IMR-90 (cell line): ENCODE measurements around the gene MTURN. TPM values are rescaled to one million over a fixed set of nuclear protein-coding genes. Genes with fewer than 3 reads are reported as not detected.

ENCODE experiments used
- ATAC-seq: fragments of 200-7000 bp; cut with Tn5 transposase; 2 replicates; pipeline ENCODE4 v1.9.1; 2020; ENCODE audit warnings: low read depth, mild to moderate bottlenecking, moderate library complexity
- BruUV-seq: library from RNA; stranded (reverse); fragments of 400-500 nt; replicated peaks from 2 replicates; lab custom pipeline; 2021; lab: Mats Ljungman, UMichigan
- CTCF ChIA-PET: fragments of 300-600 bp; formaldehyde crosslinking; extraction: SDS; loops from one replicate; lab custom pipeline; 2021; ENCODE audit warnings: antibody characterized with exemption; lab: Yijun Ruan, JAX
- POLR2A ChIA-PET: fragments of 300-600 bp; sonication (Branson Sonifier 250); formaldehyde crosslinking; loops from one replicate; lab custom pipeline; 2022; ENCODE audit warnings: antibody characterized with exemption; ENCODE audit not compliant: unreplicated experiment; lab: Charles Lee
- DNase-seq: peaks from one replicate; pipeline ENCODE4 v3.0.0; 2013
- H2AFZ ChIP-seq: replicated peaks from 2 replicates; pipeline ENCODE3; 2013; ENCODE audit warnings: low read length, mild to moderate bottlenecking; ENCODE audit not compliant: poor library complexity
- H2AK5ac ChIP-seq: 2 replicates; pipeline ENCODE4 v1.6.1; 2013; ENCODE audit warnings: low read depth, low read length, inconsistent platforms
- H2AK9ac ChIP-seq: replicated peaks from 2 replicates; pipeline ENCODE3; 2013; ENCODE audit warnings: mild to moderate bottlenecking, low read depth, low read length, moderate library complexity; ENCODE audit not compliant: poor library complexity
- H2BK120ac ChIP-seq: 2 replicates; pipeline ENCODE4 v1.6.1; 2013; ENCODE audit warnings: low read depth, low read length, inconsistent platforms
- H2BK15ac ChIP-seq: 3 replicates; pipeline ENCODE4 v1.6.1; 2013; ENCODE audit warnings: low read depth, low read length, inconsistent platforms
- H2BK20ac ChIP-seq: 2 replicates; pipeline ENCODE4 v1.6.1; 2013; ENCODE audit warnings: low read depth, mild to moderate bottlenecking, inconsistent platforms, low read length, moderate library complexity
- H2BK5ac ChIP-seq: 2 replicates; pipeline ENCODE4 v1.6.1; 2013; ENCODE audit warnings: mild to moderate bottlenecking, low read depth, low read length, inconsistent platforms; ENCODE audit not compliant: poor library complexity, severe bottlenecking
- H3K14ac ChIP-seq: replicated peaks from 2 replicates; pipeline ENCODE4 v1.6.1; 2013; ENCODE audit warnings: low read depth, low read length, inconsistent platforms
- H3K18ac ChIP-seq: 2 replicates; pipeline ENCODE4 v1.6.1; 2013; ENCODE audit warnings: low read depth, low read length, control low read depth
- H3K23ac ChIP-seq: 2 replicates; pipeline ENCODE4 v1.6.1; 2013; ENCODE audit warnings: low read depth, low read length, inconsistent platforms
- H3K27ac ChIP-seq: 2 replicates; pipeline ENCODE4 v1.5.1; 2013; ENCODE audit warnings: mild to moderate bottlenecking, control low read depth, low read length; ENCODE audit not compliant: insufficient read depth
- H3K27me3 ChIP-seq: 2 replicates; pipeline ENCODE4 v1.6.1; 2013; ENCODE audit warnings: low read length; ENCODE audit not compliant: control insufficient read depth, insufficient read depth
- H3K36me3 ChIP-seq: 2 replicates; pipeline ENCODE4 v1.6.1; 2013; ENCODE audit warnings: low read length, mixed read lengths; ENCODE audit not compliant: control insufficient read depth, insufficient read depth
- H3K4ac ChIP-seq: 2 replicates; pipeline ENCODE4 v1.6.1; 2013; ENCODE audit warnings: low read depth, low read length, inconsistent platforms
- H3K4me1 ChIP-seq: 2 replicates; pipeline ENCODE4 v1.6.1; 2013; ENCODE audit warnings: low read length, mixed read lengths; ENCODE audit not compliant: control insufficient read depth, insufficient read depth
- H3K4me2 ChIP-seq: 2 replicates; pipeline ENCODE4 v1.6.1; 2013; ENCODE audit warnings: low read depth, mild to moderate bottlenecking, control low read depth, low read length, moderate library complexity
- H3K4me3 ChIP-seq: 2 replicates; pipeline ENCODE4 v1.5.1; 2013; ENCODE audit warnings: low read depth, mild to moderate bottlenecking, control low read depth, low read length, moderate library complexity; ENCODE audit not compliant: insufficient read depth
- H3K56ac ChIP-seq: 2 replicates; pipeline ENCODE4 v1.6.1; 2013; ENCODE audit warnings: low read length, inconsistent platforms; ENCODE audit not compliant: insufficient read depth; ENCODE audit errors: extremely low read depth
- H3K79me1 ChIP-seq, 2 experiments: 2 replicates each; pipeline ENCODE4 v1.6.1; 2013; ENCODE audit warnings: low read length in 2 of 2, inconsistent platforms in 1 of 2, low read depth in 1 of 2
- H3K9ac ChIP-seq: 2 replicates; pipeline ENCODE4 v1.6.1; 2013; ENCODE audit warnings: low read depth, low read length, control low read depth
- H3K9me1 ChIP-seq: 2 replicates; pipeline ENCODE4 v1.6.1; 2013; ENCODE audit warnings: low read length, inconsistent platforms; ENCODE audit not compliant: insufficient read depth
- H3K9me3 ChIP-seq: 2 replicates; pipeline ENCODE4 v1.6.1; 2013; ENCODE audit warnings: low read length; ENCODE audit not compliant: control insufficient read depth, insufficient read depth
- H4K20me1 ChIP-seq: 2 replicates; pipeline ENCODE4 v1.6.1; 2013; ENCODE audit warnings: low read length, inconsistent platforms; ENCODE audit not compliant: insufficient read depth
- H4K5ac ChIP-seq: 2 replicates; pipeline ENCODE4 v1.6.1; 2013; ENCODE audit warnings: mild to moderate bottlenecking, low read depth, low read length, control low read depth
- H4K8ac ChIP-seq, 2 experiments: 2 replicates each; pipeline ENCODE4 v1.6.1; 2013; ENCODE audit warnings: low read depth in 2 of 2, low read length in 2 of 2, control low read depth in 1 of 2, inconsistent platforms in 1 of 2
- H4K91ac ChIP-seq: 2 replicates; pipeline ENCODE4 v1.6.1; 2013; ENCODE audit warnings: low read depth, low read length, inconsistent platforms; ENCODE audit not compliant: insufficient read depth
- BHLHE40 ChIP-seq: fragments of 150-350 bp; IDR thresholded peaks from 2 replicates; pipeline ENCODE4 v1.6.1; 2016; ENCODE audit warnings: mild to moderate bottlenecking, low read depth, low read length
- CEBPB ChIP-seq: IDR thresholded peaks from 2 replicates; pipeline ENCODE4 v1.6.1; 2012; ENCODE audit warnings: low read depth, low read length, improper control_type of control experiment
- CHD1 ChIP-seq: IDR thresholded peaks from 2 replicates; pipeline ENCODE4 v1.6.1; 2012; ENCODE audit warnings: low read depth, low read length, improper control_type of control experiment
- FOS ChIP-seq: fragments of 150-350 bp; IDR thresholded peaks from 2 replicates; pipeline ENCODE4 v1.6.1; 2016; ENCODE audit warnings: low read depth, low read length
- MAFK ChIP-seq: IDR thresholded peaks from 2 replicates; pipeline ENCODE4 v1.6.1; 2012; ENCODE audit warnings: low read depth, low read length, improper control_type of control experiment
- MAZ ChIP-seq: IDR thresholded peaks from 2 replicates; pipeline ENCODE4 v1.6.1; 2012; ENCODE audit warnings: low read depth, mild to moderate bottlenecking, low read length, improper control_type of control experiment, moderate library complexity, borderline replicate concordance
- MXI1 ChIP-seq: IDR thresholded peaks from 2 replicates; pipeline ENCODE4 v1.6.1; 2012; ENCODE audit warnings: low read depth, mild to moderate bottlenecking, low read length, moderate library complexity, borderline replicate concordance
- NFE2L2 ChIP-seq: fragments of 150-350 bp; IDR thresholded peaks from 2 replicates; pipeline ENCODE4 v1.6.1; 2016; ENCODE audit warnings: low read depth, mild to moderate bottlenecking, low read length
- RAD21 ChIP-seq: IDR thresholded peaks from 2 replicates; pipeline ENCODE4 v1.6.1; 2012; ENCODE audit warnings: low read length, improper control_type of control experiment
- RCOR1 ChIP-seq: IDR thresholded peaks from 2 replicates; pipeline ENCODE4 v1.6.1; 2012; ENCODE audit warnings: mild to moderate bottlenecking, low read length, improper control_type of control experiment; ENCODE audit not compliant: insufficient replicate concordance
- SMC3 ChIP-seq: fragments of 150-350 bp; IDR thresholded peaks from 2 replicates; pipeline ENCODE4 v1.6.1; 2016; ENCODE audit warnings: low read depth, mild to moderate bottlenecking, antibody characterized with exemption, low read length, moderate library complexity
- whole genome bisulfite sequencing, 2 experiments: methylation state at CpG; one replicate each; pipeline versions ENCODE4 v1.1.5 to v1.1.7; 2013; ENCODE audit warnings: missing lambda C conversion rate in 2 of 2; ENCODE audit not compliant: insufficient read length in 1 of 2; ENCODE audit errors: extremely low coverage in 2 of 2; 5-methylcytosine and 5-hydroxymethylcytosine counted together
- dilution Hi-C: fragments of 300-500 bp; cut with HindIII; formaldehyde crosslinking; loops from one replicate; pipeline ENCODE4 v1.14.3; 2018; ENCODE audit warnings: low sequenced_read_pairs; ENCODE audit not compliant: unreplicated experiment
- in situ Hi-C: fragments of 300-500 bp; cut with MboI; formaldehyde crosslinking; loops from 3 replicates; pipeline ENCODE4 v1.14.3; 2019; ENCODE audit warnings: low sequenced_read_pairs, inconsistent platforms, mixed read lengths
- intact Hi-C: fragments of 100-400 bp; cut with micrococcal nuclease; formaldehyde crosslinking; loops from 2 replicates; pipeline ENCODE4 v1.10.0; 2022
- polyA plus RNA-seq, 3 experiments: library from polyadenylated mRNA; depleted of rRNA; stranded (reverse); fragments of >200 nt; gene quantifications; 2 replicates each; pipeline ENCODE4 v1.2.3, GENCODE V29; 2012; ENCODE audit warnings: low replicate concordance in 1 of 3
- total RNA-seq: library from RNA; depleted of rRNA; stranded (reverse); fragments of >200 nt; gene quantifications from 2 replicates; pipeline ENCODE4 v1.2.3, GENCODE V29; 2012
- TF ChIP-seq, protein P1 (sequence below): fragments of 150-350 bp; IDR thresholded peaks from 2 replicates; pipeline ENCODE4 v1.6.1; 2016; ENCODE audit warnings: low read depth, mild to moderate bottlenecking, low read length, moderate library complexity, borderline replicate concordance
- TF ChIP-seq, protein P2 (sequence below): conservative IDR thresholded peaks from 2 replicates; pipeline ENCODE4 v1.5.1; 2012; ENCODE audit warnings: mild to moderate bottlenecking, low read depth, low read length, improper control_type of control experiment

The MTURN gene
- total and polyA plus RNA-seq, 2 of the 4 experiments (the other 2 are of a cell fraction), result 2.8 to 5.6 TPM

DNA sequence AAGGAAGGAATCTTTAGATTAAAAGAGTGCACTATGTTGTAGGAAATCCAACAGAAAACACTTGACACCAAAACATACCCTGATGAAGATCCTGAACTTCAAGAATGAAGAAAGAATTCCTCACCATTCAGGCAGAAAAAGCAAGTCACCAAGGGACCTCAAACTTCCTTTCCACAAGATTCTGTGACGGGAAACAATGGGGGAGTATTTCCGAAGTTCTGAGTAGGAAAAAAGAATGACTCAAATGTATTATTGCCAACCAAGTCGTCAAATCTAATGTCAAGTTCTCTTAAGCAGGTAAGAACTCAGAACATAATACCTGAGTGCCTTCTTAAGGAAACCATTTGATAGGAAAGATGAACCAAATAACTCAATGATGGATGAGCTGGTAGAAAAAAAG lies 44.7 kb upstream of the MTURN start:
- no peak overlapping the region for H2BK120ac ChIP-seq
- no peak overlapping the region for H2BK15ac ChIP-seq
- no CpG with 5 or more reads among the region's 3 CpGs for WGBS, 2 experiments
- H3K4ac ChIP-seq, result no peak overlapping the region
- H3K56ac ChIP-seq, result no peak overlapping the region
- ChIA-PET POLR2A (no interaction called here), CTCF (interaction anchor here (0.6 to 1.0 kb wide), 2 partner anchors 23 to 232 kb away, joined by 3 read pairs; no protein-coding TSS in a partner anchor)
- no peak overlapping the region for H3K4me3 ChIP-seq
- intact Hi-C loops (no loop called here), dilution Hi-C loops (no loop called here), in situ Hi-C loops (no loop called here)
- no peaks in the 10 kb centered on the region for H3K9me3 ChIP-seq
- H2BK5ac ChIP-seq, result no peak overlapping the region
- no peak for ATAC-seq
- no TSS peak for BruUV-seq
- no peak overlapping the region for H2AFZ ChIP-seq
- H4K20me1 ChIP-seq, result no peaks in the 10 kb centered on the region
- H3K9ac ChIP-seq, result no peak overlapping the region
- no peak overlapping the region for H3K23ac ChIP-seq
- H3K4me2 ChIP-seq, result no peak overlapping the region
- no peak overlapping the region for H3K18ac ChIP-seq
- H3K79me1 ChIP-seq, result peaks cover 0 to 3% of the 10 kb centered on the region in 2 experiments; a peak in 1 of 4 replicates
- H2AK5ac ChIP-seq, result no peak overlapping the region
- H4K5ac ChIP-seq, result no peak overlapping the region
- H3K36me3 ChIP-seq, result peaks cover 4% of the 10 kb centered on the region; the same call in 1 of the 2 replicates
- peaks cover 15% of the 10 kb centered on the region for H3K9me1 ChIP-seq
- H2AK9ac ChIP-seq, result no peak overlapping the region
- no peaks in the 10 kb centered on the region for H3K27me3 ChIP-seq
- H3K14ac ChIP-seq, result no peak overlapping the region
- H4K8ac ChIP-seq, result no peak overlapping the region
- no peak overlapping the region for H4K91ac ChIP-seq
- H2BK20ac ChIP-seq, result no peak overlapping the region
- no peak for TF ChIP-seq MAFK
- TF ChIP-seq FOS, result no peak
- no peak for TF ChIP-seq SMC3
- no peak for TF ChIP-seq MAZ
- no peak for TF ChIP-seq BHLHE40
- TF ChIP-seq, protein P1, sequence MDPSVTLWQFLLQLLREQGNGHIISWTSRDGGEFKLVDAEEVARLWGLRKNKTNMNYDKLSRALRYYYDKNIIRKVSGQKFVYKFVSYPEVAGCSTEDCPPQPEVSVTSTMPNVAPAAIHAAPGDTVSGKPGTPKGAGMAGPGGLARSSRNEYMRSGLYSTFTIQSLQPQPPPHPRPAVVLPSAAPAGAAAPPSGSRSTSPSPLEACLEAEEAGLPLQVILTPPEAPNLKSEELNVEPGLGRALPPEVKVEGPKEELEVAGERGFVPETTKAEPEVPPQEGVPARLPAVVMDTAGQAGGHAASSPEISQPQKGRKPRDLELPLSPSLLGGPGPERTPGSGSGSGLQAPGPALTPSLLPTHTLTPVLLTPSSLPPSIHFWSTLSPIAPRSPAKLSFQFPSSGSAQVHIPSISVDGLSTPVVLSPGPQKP, result no peak
- no peak for TF ChIP-seq CHD1
- TF ChIP-seq MXI1, result no peak
- no peak for TF ChIP-seq CEBPB
- TF ChIP-seq NFE2L2, result no peak
- no peak for TF ChIP-seq RAD21
- no peak for TF ChIP-seq RCOR1
- TF ChIP-seq, protein P2, sequence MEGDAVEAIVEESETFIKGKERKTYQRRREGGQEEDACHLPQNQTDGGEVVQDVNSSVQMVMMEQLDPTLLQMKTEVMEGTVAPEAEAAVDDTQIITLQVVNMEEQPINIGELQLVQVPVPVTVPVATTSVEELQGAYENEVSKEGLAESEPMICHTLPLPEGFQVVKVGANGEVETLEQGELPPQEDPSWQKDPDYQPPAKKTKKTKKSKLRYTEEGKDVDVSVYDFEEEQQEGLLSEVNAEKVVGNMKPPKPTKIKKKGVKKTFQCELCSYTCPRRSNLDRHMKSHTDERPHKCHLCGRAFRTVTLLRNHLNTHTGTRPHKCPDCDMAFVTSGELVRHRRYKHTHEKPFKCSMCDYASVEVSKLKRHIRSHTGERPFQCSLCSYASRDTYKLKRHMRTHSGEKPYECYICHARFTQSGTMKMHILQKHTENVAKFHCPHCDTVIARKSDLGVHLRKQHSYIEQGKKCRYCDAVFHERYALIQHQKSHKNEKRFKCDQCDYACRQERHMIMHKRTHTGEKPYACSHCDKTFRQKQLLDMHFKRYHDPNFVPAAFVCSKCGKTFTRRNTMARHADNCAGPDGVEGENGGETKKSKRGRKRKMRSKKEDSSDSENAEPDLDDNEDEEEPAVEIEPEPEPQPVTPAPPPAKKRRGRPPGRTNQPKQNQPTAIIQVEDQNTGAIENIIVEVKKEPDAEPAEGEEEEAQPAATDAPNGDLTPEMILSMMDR, result no peak
- DNase-seq, result no peak
- peaks cover 3% of the 10 kb centered on the region for H3K4me1 ChIP-seq
- no peak overlapping the region for H3K27ac ChIP-seq
